Stimulated activated naive CD8-positive, alpha-beta T cell treated with anti-CD3 and anti-CD28 coated beads, Interleukin-15, Interleukin-2, amounts not matched to agents 100 ng/mL and 50 ng/mL, for 24 hours (primary cell): ENCODE measurements around the gene SPATA17.

Source experiments
- H3K27ac Mint-ChIP-seq: one replicate; pipeline ENCODE4 v1.8.0; 2021; ENCODE audit warnings: mild to moderate bottlenecking, mixed read lengths
- H3K27me3 Mint-ChIP-seq: one replicate; pipeline ENCODE4 v1.8.0; 2021; ENCODE audit warnings: mixed read lengths
- H3K36me3 Mint-ChIP-seq: one replicate; pipeline ENCODE4 v1.8.0; 2021; ENCODE audit warnings: low read depth, mixed read lengths
- H3K4me1 Mint-ChIP-seq: one replicate; pipeline ENCODE4 v1.8.0; 2021; ENCODE audit warnings: low read depth, mixed read lengths
- H3K4me3 Mint-ChIP-seq: one replicate; pipeline ENCODE4 v1.8.0; 2021; ENCODE audit warnings: mild to moderate bottlenecking, mixed read lengths
- H3K9me3 Mint-ChIP-seq: one replicate; pipeline ENCODE4 v1.8.0; 2021; ENCODE audit warnings: mixed read lengths

The SPATA17 gene

DNA sequence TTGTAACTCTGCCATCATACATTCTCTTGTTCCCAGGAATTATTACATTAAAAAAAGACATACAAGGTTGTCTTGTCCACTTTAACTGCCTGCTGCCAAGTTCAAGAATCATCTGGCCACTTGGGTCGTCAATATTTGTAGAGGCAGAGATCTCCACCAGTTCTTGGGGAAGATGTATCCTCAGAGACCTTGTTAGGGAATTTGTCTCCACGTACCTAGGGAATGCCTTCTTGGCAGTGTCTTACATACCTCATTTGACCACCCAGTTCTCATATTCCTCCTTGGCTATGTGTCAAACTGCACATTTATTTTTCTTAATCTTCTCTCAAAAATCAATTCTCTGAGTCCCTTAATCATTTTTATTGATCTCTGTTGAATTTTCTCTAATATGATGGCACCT is 266.0 kb downstream of the SPATA17 start:
- no peak overlapping the region for H3K27ac Mint-ChIP-seq
- no peaks in the 10 kb centered on the region for H3K27me3 Mint-ChIP-seq
- no peaks in the 10 kb centered on the region for H3K36me3 Mint-ChIP-seq
- H3K4me3 Mint-ChIP-seq: no peak overlapping the region
- no peaks in the 10 kb centered on the region for H3K4me1 Mint-ChIP-seq
- H3K9me3 Mint-ChIP-seq: no peaks in the 10 kb centered on the region

DNA sequence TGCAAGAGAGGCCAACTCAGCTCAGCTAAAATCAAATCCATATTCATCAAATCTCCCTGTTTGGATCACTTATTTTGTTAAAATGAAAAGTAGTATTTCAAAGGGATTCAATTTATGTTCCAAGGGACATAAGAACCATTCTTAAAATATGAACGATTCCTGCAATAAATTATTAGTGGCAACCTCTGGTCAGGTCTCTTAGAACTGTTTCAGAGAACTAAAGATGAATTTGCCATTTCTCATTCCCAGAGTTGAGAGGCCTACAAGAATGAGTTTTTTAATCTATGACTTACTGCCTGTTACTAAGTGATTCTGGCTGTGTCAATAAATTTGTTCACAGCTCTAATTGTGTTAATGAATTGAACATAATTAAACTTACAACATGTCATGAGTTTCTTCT is 268.5 kb downstream of the SPATA17 start:
- Mint-ChIP-seq H3K27ac (no peak overlapping the region), H3K4me1 (no peaks in the 10 kb centered on the region), H3K4me3 (no peak overlapping the region), H3K36me3 (no peaks in the 10 kb centered on the region), H3K27me3 (no peaks in the 10 kb centered on the region), H3K9me3 (no peaks in the 10 kb centered on the region)

- Mint-ChIP-seq H3K4me1 (no peaks in the 10 kb centered on the region), H3K27ac (no peak overlapping the region), H3K9me3 (peaks cover 13% of the 10 kb centered on the region), H3K27me3 (no peaks in the 10 kb centered on the region), H3K4me3 (no peak overlapping the region), H3K36me3 (no peaks in the 10 kb centered on the region)
These were observed 276.4 kb downstream of the SPATA17 start for GRCh38 chr1:217907504-217907903.

DNA sequence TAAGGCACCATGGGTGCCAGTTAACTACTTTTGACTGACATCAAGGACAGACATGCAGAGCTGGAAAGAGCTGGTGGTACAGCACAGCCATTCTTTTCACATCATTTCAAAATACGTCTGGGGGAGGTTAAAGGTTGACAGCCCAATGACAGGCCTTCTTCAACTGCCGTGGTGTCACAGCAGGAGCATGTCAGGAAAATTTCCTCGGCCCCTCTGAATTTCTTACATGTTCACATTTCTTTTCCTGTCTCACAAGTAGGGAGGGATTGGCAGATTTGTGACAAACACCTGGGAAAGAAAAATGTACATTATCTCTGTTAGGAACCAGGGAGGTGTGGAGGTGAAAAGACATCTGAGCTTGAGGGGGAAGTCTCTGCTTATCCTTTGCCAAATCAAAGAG is 279.1 kb downstream of the SPATA17 start:
- Mint-ChIP-seq H3K9me3 (peaks cover 16% of the 10 kb centered on the region), H3K4me1 (no peaks in the 10 kb centered on the region), H3K27ac (no peak overlapping the region), H3K27me3 (no peaks in the 10 kb centered on the region), H3K36me3 (no peaks in the 10 kb centered on the region), H3K4me3 (no peak overlapping the region)

GRCh38 chr1:217910791-217911320 is 279.7 kb downstream of the SPATA17 start:
- Mint-ChIP-seq H3K36me3 (no peaks in the 10 kb centered on the region), H3K4me3 (no peak overlapping the region), H3K27me3 (no peaks in the 10 kb centered on the region), H3K9me3 (peaks cover 17% of the 10 kb centered on the region), H3K27ac (no peak overlapping the region), H3K4me1 (no peaks in the 10 kb centered on the region)

- no peak overlapping the region for H3K27ac Mint-ChIP-seq
- no peaks in the 10 kb centered on the region for H3K4me1 Mint-ChIP-seq
- no peak overlapping the region for H3K4me3 Mint-ChIP-seq
- no peaks in the 10 kb centered on the region for H3K36me3 Mint-ChIP-seq
- peaks cover 14% of the 10 kb centered on the region for H3K9me3 Mint-ChIP-seq
- H3K27me3 Mint-ChIP-seq: peaks cover 5% of the 10 kb centered on the region
These were observed 280.8 kb downstream of the SPATA17 start for GRCh38 chr1:217911908-217912307.

DNA sequence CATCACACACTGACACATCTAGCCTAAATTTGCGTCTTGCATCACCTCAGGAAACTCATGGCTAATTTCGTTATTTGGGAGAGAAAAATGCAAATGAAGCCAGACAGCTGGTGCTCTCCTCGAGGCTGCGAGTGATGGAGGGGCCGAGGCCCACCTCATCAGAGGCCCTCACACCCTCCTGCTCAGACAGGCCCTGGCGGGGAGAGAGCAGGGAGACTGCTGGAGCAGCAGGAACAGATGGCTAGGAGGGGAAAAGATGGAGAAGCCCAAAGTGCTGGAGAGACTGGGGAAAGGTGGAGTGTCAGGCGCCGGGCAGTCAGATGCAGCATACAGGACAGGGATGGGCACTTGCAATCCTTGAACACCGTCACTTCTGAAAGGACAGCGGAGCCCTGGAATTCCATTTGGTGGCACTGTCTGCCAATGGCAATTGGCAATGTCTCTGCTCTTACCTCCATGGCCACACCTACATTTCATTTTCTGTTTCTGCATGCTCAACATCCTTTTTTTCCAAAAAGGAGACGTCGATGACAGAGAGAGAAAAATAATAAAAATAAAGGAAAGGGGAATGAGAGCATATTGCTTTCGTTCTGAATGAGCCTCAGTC is 286.2 kb downstream of the SPATA17 start:
- H3K27me3 Mint-ChIP-seq: peaks cover 5% of the 10 kb centered on the region
- H3K9me3 Mint-ChIP-seq: peaks cover 9% of the 10 kb centered on the region
- no peak overlapping the region for H3K4me3 Mint-ChIP-seq
- H3K36me3 Mint-ChIP-seq: no peaks in the 10 kb centered on the region
- H3K27ac Mint-ChIP-seq: no peak overlapping the region
- no peaks in the 10 kb centered on the region for H3K4me1 Mint-ChIP-seq

DNA sequence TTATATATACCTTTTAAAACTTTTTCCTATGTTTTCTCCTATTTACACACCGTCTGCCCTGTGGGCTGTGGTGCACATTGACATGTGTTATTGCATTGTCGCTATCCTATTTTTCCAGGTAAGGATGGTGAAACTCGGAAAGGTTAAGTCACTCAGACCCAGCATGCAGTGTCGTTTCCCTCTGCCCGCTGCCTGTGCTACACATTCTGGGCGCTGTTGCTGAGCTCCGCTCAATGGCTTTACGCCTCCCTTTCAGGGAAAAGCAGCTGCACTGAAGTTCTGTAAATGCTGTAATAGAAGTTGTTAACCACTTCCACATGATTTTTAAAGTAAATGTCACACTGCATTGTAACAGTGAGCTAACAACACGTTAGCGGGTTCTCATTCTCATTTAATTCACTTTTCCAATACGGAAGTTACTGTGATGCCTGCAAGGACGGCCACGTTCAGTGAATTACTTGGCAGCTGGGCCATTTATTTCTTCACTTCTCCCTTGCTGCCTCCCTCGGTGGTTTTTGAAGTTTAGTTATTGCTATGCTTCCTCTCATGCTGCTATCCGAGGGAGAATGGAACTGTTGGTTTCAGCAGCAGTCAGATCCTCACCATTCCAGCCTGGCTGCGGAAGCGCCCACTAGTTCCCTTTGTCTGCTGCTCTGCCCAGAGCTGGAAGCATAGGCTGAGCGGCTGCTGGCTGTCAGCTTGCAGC is 288.7 kb downstream of the SPATA17 start:
- H3K27me3 Mint-ChIP-seq: peaks cover 14% of the 10 kb centered on the region
- no peaks in the 10 kb centered on the region for H3K4me1 Mint-ChIP-seq
- H3K36me3 Mint-ChIP-seq: no peaks in the 10 kb centered on the region
- peaks cover 5% of the 10 kb centered on the region for H3K9me3 Mint-ChIP-seq
- no peak overlapping the region for H3K4me3 Mint-ChIP-seq
- no peak overlapping the region for H3K27ac Mint-ChIP-seq
